ENCODE data around the gene SLC12A5.

Gene SLC12A5

GRCh38 chr20:45991616-45992015 lies 37.4 kb upstream of the SLC12A5 start:
- no peak for TF ChIP-seq FOXP2 (optimal IDR thresholded peaks at IDR 0.05; ENCODE audit: borderline replicate concordance, extremely low read depth, extremely low read length, insufficient read depth)
- TF ChIP-seq POLR2AphosphoS5 (IDR thresholded peaks at IDR 0.05; ENCODE audit: low read depth, low read length) = no peak
- no peak for TF ChIP-seq SIN3A (IDR thresholded peaks at IDR 0.05; ENCODE audit: borderline replicate concordance, insufficient read depth, low read length)
- TF ChIP-seq TAF1 (IDR thresholded peaks at IDR 0.05; ENCODE audit: borderline replicate concordance, insufficient read depth, low read length) = no peak
- TF ChIP-seq REST (IDR thresholded peaks at IDR 0.05; ENCODE audit: insufficient read depth in 1 of 2, low read depth in 2 of 2, low read length in 2 of 2) = no peak

- no peak for TF ChIP-seq FOXP2 (optimal IDR thresholded peaks at IDR 0.05; ENCODE audit: borderline replicate concordance, extremely low read depth, extremely low read length, insufficient read depth)
- TF ChIP-seq SIN3A (IDR thresholded peaks at IDR 0.05; ENCODE audit: borderline replicate concordance, insufficient read depth, low read length) = no peak
- no peak for TF ChIP-seq POLR2AphosphoS5 (IDR thresholded peaks at IDR 0.05; ENCODE audit: low read depth, low read length)
- TF ChIP-seq TAF1 (IDR thresholded peaks at IDR 0.05; ENCODE audit: borderline replicate concordance, insufficient read depth, low read length) = no peak
- no peak for TF ChIP-seq REST (IDR thresholded peaks at IDR 0.05; ENCODE audit: insufficient read depth in 1 of 2, low read depth in 2 of 2, low read length in 2 of 2)
These were observed 35.6 kb upstream of the SLC12A5 start for GRCh38 chr20:45993197-45993951.

- no peak for TF ChIP-seq TAF1 (IDR thresholded peaks at IDR 0.05; ENCODE audit: borderline replicate concordance, insufficient read depth, low read length)
- TF ChIP-seq POLR2AphosphoS5 (IDR thresholded peaks at IDR 0.05; ENCODE audit: low read depth, low read length) = no peak
- TF ChIP-seq REST (IDR thresholded peaks at IDR 0.05; ENCODE audit: insufficient read depth in 1 of 2, low read depth in 2 of 2, low read length in 2 of 2) = no peak
- TF ChIP-seq FOXP2 (optimal IDR thresholded peaks at IDR 0.05; ENCODE audit: borderline replicate concordance, extremely low read depth, extremely low read length, insufficient read depth) = no peak
- TF ChIP-seq SIN3A (IDR thresholded peaks at IDR 0.05; ENCODE audit: borderline replicate concordance, insufficient read depth, low read length) = no peak
These were observed 34.1 kb upstream of the SLC12A5 start for GRCh38 chr20:45994761-45995493.

GRCh38 chr20:45997187-45997586 lies 31.8 kb upstream of the SLC12A5 start:
- TF ChIP-seq FOXP2 (optimal IDR thresholded peaks at IDR 0.05; ENCODE audit: borderline replicate concordance, extremely low read depth, extremely low read length, insufficient read depth) = no peak
- TF ChIP-seq TAF1 (IDR thresholded peaks at IDR 0.05; ENCODE audit: borderline replicate concordance, insufficient read depth, low read length) = no peak

GRCh38 chr20:45998337-45998736 lies 30.7 kb upstream of the SLC12A5 start:
- no peak for TF ChIP-seq SIN3A (IDR thresholded peaks at IDR 0.05; ENCODE audit: borderline replicate concordance, insufficient read depth, low read length)
- TF ChIP-seq POLR2AphosphoS5 (IDR thresholded peaks at IDR 0.05; ENCODE audit: low read depth, low read length) = no peak
- TF ChIP-seq FOXP2 (optimal IDR thresholded peaks at IDR 0.05; ENCODE audit: borderline replicate concordance, extremely low read depth, extremely low read length, insufficient read depth) = no peak
- no peak for TF ChIP-seq REST (IDR thresholded peaks at IDR 0.05; ENCODE audit: insufficient read depth in 1 of 2, low read depth in 2 of 2, low read length in 2 of 2)
- no peak for TF ChIP-seq TAF1 (IDR thresholded peaks at IDR 0.05; ENCODE audit: borderline replicate concordance, insufficient read depth, low read length)
